ENCODE results near the gene RHBDL2. TPM values are rescaled to one million over a fixed set of nuclear protein-coding genes. Genes with fewer than 3 reads are reported as not detected.

RHBDL2 gene
- total and polyA plus RNA-seq, 2 of the 13 experiments (the other 11 are each of a cell fraction or from before 2014, with no cell fraction given): 3.3 to 5.4 TPM

GRCh38 chr1:38990738-38991637 lies 49.4 kb upstream of the RHBDL2 start, which contains the start of gene AKIRIN1 (continued):
- TF ChIP-seq ZBTB44 (CRISPR knock-in tag; IDR thresholded peaks at IDR 0.05): 0 out of 2 replicates have a peak, but pooled peaks have one; percentile 33
- TF ChIP-seq GTF3A (CRISPR knock-in tag; conservative IDR thresholded peaks at IDR 0.05): no peak
- peak; percentile 64; the same call in 1 of the 2 replicates for TF ChIP-seq ZNF768 (CRISPR knock-in tag; IDR thresholded peaks at IDR 0.05)
- no peak for TF ChIP-seq SCMH1 (CRISPR knock-in tag; IDR thresholded peaks at IDR 0.05; ENCODE audit: borderline replicate concordance)
- no peak for TF ChIP-seq ATM (IDR thresholded peaks at IDR 0.05; ENCODE audit: borderline replicate concordance)
- peak; percentile 88 for TF ChIP-seq ATF7 (IDR thresholded peaks at IDR 0.05)
- peak; percentile 77; the same call in 1 of the 2 replicates for TF ChIP-seq ATF7 (CRISPR knock-in tag; IDR thresholded peaks at IDR 0.05)
- peak; percentile 81; the same call in 1 of the 2 replicates for TF ChIP-seq ZNF513 (CRISPR knock-in tag; conservative IDR thresholded peaks at IDR 0.05)
- no peak for TF ChIP-seq HMGA1 (CRISPR knock-in tag; conservative IDR thresholded peaks at IDR 0.05)
- no peak for TF ChIP-seq SMC3 (IDR thresholded peaks at IDR 0.05; ENCODE audit: low read length)
- TF ChIP-seq GMEB2 (CRISPR knock-in tag; IDR thresholded peaks at IDR 0.05; ENCODE audit: low read depth): no peak
- no peak for TF ChIP-seq ZNF33B (CRISPR knock-in tag; IDR thresholded peaks at IDR 0.05)
- TF ChIP-seq HBP1 (CRISPR knock-in tag; IDR thresholded peaks at IDR 0.05; ENCODE audit: low read depth): no peak
- TF ChIP-seq ZNF367 (CRISPR knock-in tag; IDR thresholded peaks at IDR 0.05; ENCODE audit: borderline replicate concordance): no peak
- no peak for TF ChIP-seq ZSCAN31 (CRISPR knock-in tag; IDR thresholded peaks at IDR 0.05; ENCODE audit: low read depth)
- no peak for TF ChIP-seq SETDB1 (CRISPR knock-in tag; IDR thresholded peaks at IDR 0.05; ENCODE audit: borderline replicate concordance)
- TF ChIP-seq ZNF20 (CRISPR knock-in tag; IDR thresholded peaks at IDR 0.05): no peak
- TF ChIP-seq NFE2L2 (IDR thresholded peaks at IDR 0.05; ENCODE audit: low read length): no peak
- TF ChIP-seq ZBED4 (CRISPR knock-in tag; IDR thresholded peaks at IDR 0.05; ENCODE audit: borderline replicate concordance): peak; percentile 82; the same call in 1 of the 2 replicates
- TF ChIP-seq ZFP1 (CRISPR knock-in tag; IDR thresholded peaks at IDR 0.05): no peak
